ENCODE data around the gene MUSK. TPM values are rescaled to one million over a fixed set of nuclear protein-coding genes. Genes with fewer than 3 reads are reported as not detected.

Gene MUSK
- polyA plus RNA-seq, 2 of the 4 experiments (the other 2 are of a cell fraction) = not detected

- peak; percentile 43 for FAIRE-seq
- Histone ChIP-seq H3K4me2 (peak overlapping the region; percentile 64), H3K27ac (peak overlapping the region; percentile 69 to 79), H3K4me3 (no peak overlapping the region), H3K4me1 (peaks cover 51% of the 10 kb centered on the region), H3K9me3 (no peaks in the 10 kb centered on the region)
- ChIA-PET POLR2A (interaction anchor here (0.6 kb wide), 1 partner anchor 234 kb away, joined by 4 read pairs; no protein-coding TSS in a partner anchor), CTCF (interaction anchor here (0.9 kb wide), 1 partner anchor 162 kb away, joined by 4 read pairs; no protein-coding TSS in a partner anchor)
- peak in 1 of 2 experiments; percentile 51 for DNase-seq (ENCODE audit: low read depth in 1 of 2, low spot score in 1 of 2)
- TF ChIP-seq FOSL2 (IDR thresholded peaks at IDR 0.05) (0 out of 2 replicates have a peak, but pooled peaks have one; percentile 9), FOSL2 (CRISPR knock-in tag; IDR thresholded peaks at IDR 0.05) (peak; percentile 24), CEBPB (IDR thresholded peaks at IDR 0.05) (peak; percentile 51 to 67; a peak in 2 of 4 replicates), EP300 (IDR thresholded peaks at IDR 0.05) (peak in 1 of 2 experiments; percentile 38; a peak in 2 of 5 replicates), FOXS1 (CRISPR knock-in tag; IDR thresholded peaks at IDR 0.05) (no peak), RAD21 (conservative IDR thresholded peaks at IDR 0.05 in 1 of 2, IDR thresholded peaks at IDR 0.05 in 1 of 2) (0 out of 5 replicates have a peak, but pooled peaks of 1 of the 2 experiments have one; percentile 20), E2F6 (IDR thresholded peaks at IDR 0.05; ENCODE audit: borderline replicate concordance, low read depth) (no peak), PHF8 (IDR thresholded peaks at IDR 0.05; ENCODE audit: borderline replicate concordance, low read depth) (no peak), POLR2A (IDR thresholded peaks at IDR 0.05; ENCODE audit: low read length) (no peak), FOSB (CRISPR knock-in tag; IDR thresholded peaks at IDR 0.05) (no peak), CBX8 (IDR thresholded peaks at IDR 0.05) (no peak), MAFK (IDR thresholded peaks at IDR 0.05; ENCODE audit: partially characterized antibody) (peak; percentile 96), MAX (IDR thresholded peaks at IDR 0.05) (no peak), JUNB (IDR thresholded peaks at IDR 0.05) (peak; percentile 37), ZSCAN20 (CRISPR knock-in tag; IDR thresholded peaks at IDR 0.05) (no peak), SMC3 (IDR thresholded peaks at IDR 0.05) (no peak)
- peak; percentile 71 to 77; a peak in 5 of 6 replicates for ATAC-seq
- 57% methylated on average over 6 of the region's 6 CpGs for WGBS (ENCODE audit: missing lambda C conversion rate)
Measured at GRCh38 chr9:110802416-110803035, 133.9 kb downstream of the MUSK start.

- POLR2A ChIA-PET = no interaction called here
- ATAC-seq = no peak
- CTCF ChIA-PET = no interaction called here
Measured at GRCh38 chr9:110807956-110808598, 139.5 kb downstream of the MUSK start.

More at GRCh38 chr9:110807956-110808598, 139.5 kb downstream of the MUSK start:
- Histone ChIP-seq H3K9me3 (no peaks in the 10 kb centered on the region), H3K27ac (0 out of 6 replicates have a peak overlapping the region, but pooled peaks of 1 of the 2 experiments have one; percentile 5), H3K4me3 (no peak overlapping the region), H3K4me1 (peaks cover 14% of the 10 kb centered on the region), H3K4me2 (no peak overlapping the region)
- FAIRE-seq (no peak), DNase-seq (ENCODE audit: low read depth in 1 of 2, low spot score in 1 of 2) (no peak)
- TF ChIP-seq CBX2 (IDR thresholded peaks at IDR 0.05; ENCODE audit: borderline replicate concordance, low read depth) (no peak), ZSCAN20 (CRISPR knock-in tag; IDR thresholded peaks at IDR 0.05) (no peak), MAFK (IDR thresholded peaks at IDR 0.05; ENCODE audit: partially characterized antibody) (no peak), ZNF302 (CRISPR knock-in tag; IDR thresholded peaks at IDR 0.05) (no peak), NFE2L2 (conservative IDR thresholded peaks at IDR 0.05; ENCODE audit: low read length) (no peak), POLR2A (IDR thresholded peaks at IDR 0.05; ENCODE audit: low read length) (no peak), BHLHE40 (IDR thresholded peaks at IDR 0.05; ENCODE audit: low read depth, low read length) (no peak), PBX3 (IDR thresholded peaks at IDR 0.05) (no peak), ELK1 (IDR thresholded peaks at IDR 0.05; ENCODE audit: low read depth, low read length) (no peak), RNF2 (IDR thresholded peaks at IDR 0.05; ENCODE audit: borderline replicate concordance, low read depth) (no peak), CHD4 (IDR thresholded peaks at IDR 0.05; ENCODE audit: borderline replicate concordance) (no peak)
- 80% methylated on average over 6 of the region's 6 CpGs for WGBS (ENCODE audit: missing lambda C conversion rate)
